ENCODE data around the gene GBGT1. TPM values are rescaled to one million over a fixed set of nuclear protein-coding genes. Genes with fewer than 3 reads are reported as not detected.

The GBGT1 gene
- total and polyA plus RNA-seq, 9 of the 15 experiments (the other 6 are each of a cell fraction or from before 2014, with no cell fraction given), result 0.55 to 25.8 (median 13.7) TPM

GRCh38 chr9:133113949-133114885 lies 49.5 kb downstream of the GBGT1 start:
- peaks cover 25 to 73% of the 10 kb centered on the region in 2 experiments for H3K4me1 ChIP-seq (replicated peaks in 1 of 2; ENCODE audit: control insufficient read depth in 2 of 2, insufficient read depth in 2 of 2, low read length in 2 of 2)
- DNase-seq (ENCODE audit: extremely low read depth in 1 of 4, low spot score in 3 of 4), result peak in 1 of 4 experiments; percentile 39
- H3K27me3 ChIP-seq (ENCODE audit: control insufficient read depth in 2 of 2, insufficient read depth in 2 of 2, low read length in 2 of 2), result no peaks in the 10 kb centered on the region
- ChIA-PET CTCF (ENCODE audit: low intra/inter-chr PET ratio) (interaction anchor here (0.6 kb wide), 1 partner anchor 73 kb away, joined by 3 read pairs; no protein-coding TSS in a partner anchor), POLR2A (interaction anchor here (0.8 to 1.7 kb wide), 5 partner anchors 8 to 124 kb away, joined by 3 to 7 read pairs (median 4); partner anchors contain the start of gene GTF3C5)
- no peaks in the 10 kb centered on the region for H3K9me1 ChIP-seq (ENCODE audit: control insufficient read depth, insufficient read depth, low read length)
- no peak for FAIRE-seq
- no peak overlapping the region for H3K4me3 ChIP-seq
- H3K9ac ChIP-seq (ENCODE audit: insufficient read depth in 1 of 2, low read depth in 2 of 2, low read length in 2 of 2), result peak overlapping the region in 1 of 2 experiments; percentile 85; a peak in 3 of 4 replicates
- no peak overlapping the region for H3K4me2 ChIP-seq (ENCODE audit: insufficient read depth, low read length)
- in situ Hi-C loops (cut with MboI), result no loop called here
- H4K20me1 ChIP-seq (replicated peaks; ENCODE audit: control insufficient read depth, insufficient read depth, low read length), result peaks cover 20% of the 10 kb centered on the region
- 71% methylated on average over 20 of the region's 20 CpGs for WGBS (ENCODE audit: insufficient coverage, low coverage, missing lambda C conversion rate)
- H3K79me2 ChIP-seq (ENCODE audit: control insufficient read depth, insufficient read depth, low read length), result peaks cover 73% of the 10 kb centered on the region
- peak; percentile 23 for ATAC-seq
- peaks cover 53% of the 10 kb centered on the region; the same call in 2 of the 3 replicates for H3K36me3 ChIP-seq (ENCODE audit: control insufficient read depth, insufficient read depth, low read length)
- intact Hi-C loops (cut with micrococcal nuclease), result no loop called here
- no peaks in the 10 kb centered on the region for H3K9me3 ChIP-seq (replicated peaks; ENCODE audit: control insufficient read depth, insufficient read depth, low read depth, low read length)
- H2AFZ ChIP-seq (ENCODE audit: low read depth, low read length), result no peak overlapping the region
- no TSS peak for BruUV-seq (replicated peaks)
- no peak overlapping the region for H3K27ac ChIP-seq (ENCODE audit: extremely low read depth, low read depth, low read length)
- TF ChIP-seq PRDM10 (IDR thresholded peaks at IDR 0.05; ENCODE audit: partially characterized antibody) (no peak), RAD51 (IDR thresholded peaks at IDR 0.05; ENCODE audit: borderline replicate concordance, low read depth) (0 out of 2 replicates have a peak, but pooled peaks have one; percentile 43), BCOR (IDR thresholded peaks at IDR 0.05) (no peak), USF2 (CRISPR knock-in tag; IDR thresholded peaks at IDR 0.05) (peak; percentile 48; the same call in 1 of the 2 replicates), ZBTB11 (CRISPR knock-in tag; IDR thresholded peaks at IDR 0.05) (0 out of 6 replicates have a peak, but pooled peaks of 1 of the 3 experiments have one; percentile 20), RBFOX2 (IDR thresholded peaks at IDR 0.05; ENCODE audit: low read depth, low read length) (0 out of 2 replicates have a peak, but pooled peaks have one; percentile 30)
- TF ChIP-seq, protein P1, sequence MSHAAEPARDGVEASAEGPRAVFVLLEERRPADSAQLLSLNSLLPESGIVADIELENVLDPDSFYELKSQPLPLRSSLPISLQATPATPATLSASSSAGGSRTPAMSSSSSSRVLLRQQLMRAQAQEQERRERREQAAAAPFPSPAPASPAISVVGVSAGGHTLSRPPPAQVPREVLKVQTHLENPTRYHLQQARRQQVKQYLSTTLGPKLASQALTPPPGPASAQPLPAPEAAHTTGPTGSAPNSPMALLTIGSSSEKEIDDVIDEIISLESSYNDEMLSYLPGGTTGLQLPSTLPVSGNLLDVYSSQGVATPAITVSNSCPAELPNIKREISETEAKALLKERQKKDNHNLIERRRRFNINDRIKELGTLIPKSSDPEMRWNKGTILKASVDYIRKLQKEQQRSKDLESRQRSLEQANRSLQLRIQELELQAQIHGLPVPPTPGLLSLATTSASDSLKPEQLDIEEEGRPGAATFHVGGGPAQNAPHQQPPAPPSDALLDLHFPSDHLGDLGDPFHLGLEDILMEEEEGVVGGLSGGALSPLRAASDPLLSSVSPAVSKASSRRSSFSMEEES (CRISPR knock-in tag; IDR thresholded peaks at IDR 0.05), result peak; percentile 32; the same call in 1 of the 2 replicates

Data from K562 (cell line).